HG03159 (cell line): ENCODE data around the gene TMX4.
A peak's percentile ranks its signal among the peaks of the same experiment; 100 is the strongest.
"Not testable (repeated sequence)": the region's sequence is repeated elsewhere in the genome, so short reads cannot be mapped to it uniquely, and the experiment has no call there.

Experiments
- ATAC-seq: cut with Tn5 transposase; IDR thresholded peaks from one replicate; pipeline ENCODE4 v1.9.1; 2021; ENCODE audit warnings: mild to moderate bottlenecking, moderate library complexity; ENCODE audit not compliant: unreplicated experiment

The TMX4 gene

DNA sequence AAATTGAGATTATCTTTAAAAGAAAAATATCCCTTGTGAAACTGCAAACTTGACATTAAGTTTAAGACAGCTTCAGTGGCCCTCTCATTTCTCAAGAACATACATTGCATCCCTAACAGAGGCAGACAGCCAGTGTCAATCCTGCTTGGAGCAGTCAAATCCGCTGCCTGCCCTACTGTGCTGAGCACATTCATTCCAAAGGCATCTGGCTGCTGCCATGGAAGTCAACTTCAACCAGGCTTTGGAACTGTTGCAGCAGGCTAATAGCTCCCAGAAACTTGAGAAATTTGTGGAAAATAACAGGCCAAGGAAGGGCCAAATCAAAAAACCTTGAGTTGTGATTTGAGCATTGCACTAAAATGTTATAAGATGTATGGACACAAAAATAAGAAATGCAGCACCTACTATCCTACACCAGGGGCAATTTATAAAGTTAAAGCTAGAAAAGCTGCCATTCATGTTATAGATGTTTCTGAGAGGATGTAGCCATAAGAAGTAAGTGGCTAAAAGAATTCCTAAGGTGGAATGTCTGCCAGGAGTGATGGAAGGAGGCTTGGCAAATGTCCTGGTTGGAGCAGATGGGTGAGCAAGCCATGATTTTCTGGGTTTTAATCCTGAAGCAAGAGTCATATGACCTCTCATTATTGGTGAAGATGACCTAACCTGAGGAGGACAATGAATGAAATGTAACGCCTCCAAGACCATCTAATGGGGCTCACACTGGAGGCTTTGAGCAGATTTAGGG is 47.9 kb downstream of the TMX4 start:
- ATAC-seq = no peak

DNA sequence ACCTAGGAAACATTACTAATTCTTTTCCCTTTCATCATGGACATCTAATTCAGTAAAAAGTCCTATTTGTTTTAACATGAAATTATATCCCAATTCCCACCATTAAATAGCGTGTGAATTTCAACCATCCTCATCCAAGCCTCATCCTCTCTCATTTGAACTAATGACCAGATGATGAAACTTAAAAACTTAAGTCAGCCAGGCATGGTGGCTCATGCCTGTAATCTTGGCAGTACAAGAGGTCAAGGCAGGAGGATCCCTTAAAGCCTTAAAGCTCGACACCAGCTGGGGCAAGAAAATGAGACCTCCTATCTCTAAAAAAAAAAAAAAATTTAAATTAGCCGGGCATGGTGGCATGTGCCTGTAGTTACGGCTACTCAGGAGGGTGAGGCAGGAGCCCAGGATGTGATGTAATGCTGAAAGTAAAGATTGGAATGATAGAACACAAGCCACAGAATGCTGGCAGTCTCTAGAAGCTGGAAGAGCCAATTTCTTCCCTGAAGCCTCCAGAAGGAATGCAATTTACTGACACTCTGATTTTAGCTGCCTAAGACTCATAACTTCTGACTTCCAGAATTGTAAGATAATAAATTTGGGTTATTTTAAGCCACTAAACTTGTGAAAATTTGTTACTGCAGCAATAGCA is 52.2 kb downstream of the TMX4 start:
- ATAC-seq = no peak

- no peak for ATAC-seq
Observed at GRCh38 chr20:7966176-7966575, 53.4 kb downstream of the TMX4 start.

DNA sequence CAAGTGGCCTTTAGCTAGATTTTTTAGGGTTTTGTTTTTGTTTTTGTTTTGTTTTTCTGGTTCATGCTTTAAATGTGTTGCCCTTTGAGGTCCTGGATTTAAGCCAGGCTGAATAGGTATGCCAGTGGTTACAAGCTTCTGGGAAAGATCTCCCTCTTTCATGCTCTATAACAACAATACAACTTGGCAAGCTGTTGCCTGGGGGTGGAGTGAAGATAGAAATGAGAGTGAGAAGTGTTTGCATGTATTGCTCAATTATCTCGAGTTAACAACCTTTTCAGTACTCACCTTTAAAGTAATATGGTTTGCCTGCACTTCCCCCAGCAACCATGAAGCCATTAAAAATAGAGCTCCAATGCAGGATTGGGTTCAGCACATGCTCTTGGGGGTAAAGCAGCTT is 60.1 kb downstream of the TMX4 start:
- ATAC-seq = no peak

- not testable (repeated sequence) for ATAC-seq
Observed at GRCh38 chr20:7956561-7956960, 63.0 kb downstream of the TMX4 start.

- ATAC-seq = no peak
Observed at GRCh38 chr20:7950387-7950786, 69.2 kb downstream of the TMX4 start.

- ATAC-seq = no peak
Observed at GRCh38 chr20:7943891-7944290, 75.7 kb downstream of the TMX4 start.

GRCh38 chr20:7940341-7940740 is 79.2 kb downstream of the TMX4 start, which contains the start of gene HAO1:
Gene HAO1, minus strand, starts transcription at chr20:7940458. Its CDS starts 36 bp downstream, at chr20:7940422.
- no peak for ATAC-seq

- no peak for ATAC-seq
Observed at GRCh38 chr20:7939663-7940062, 79.9 kb downstream of the TMX4 start.

- no peak for ATAC-seq
Observed at GRCh38 chr20:7938058-7938457, 81.5 kb downstream of the TMX4 start.

DNA sequence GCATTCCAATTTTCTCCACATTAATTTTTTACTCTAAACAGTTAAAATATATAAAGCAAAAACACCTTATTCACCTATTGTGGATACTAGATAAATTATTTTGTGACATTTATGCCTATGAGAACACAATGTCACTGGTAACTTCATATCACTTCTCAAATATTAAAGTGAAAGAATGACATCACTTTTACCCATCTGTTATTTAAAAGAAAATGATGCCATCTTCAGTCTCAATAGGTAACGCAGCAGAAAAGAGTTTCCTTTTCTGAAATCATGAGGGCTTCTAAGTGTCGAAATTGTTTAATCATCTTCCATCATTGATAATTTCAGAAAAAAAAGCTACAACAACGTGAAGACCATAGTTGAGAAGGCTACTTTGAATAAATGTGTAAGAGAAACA is 82.2 kb downstream of the TMX4 start:
- no peak for ATAC-seq

GRCh38 chr20:7935027-7935551 is 84.5 kb downstream of the TMX4 start:
- peak; percentile 72 for ATAC-seq

GRCh38 chr20:7933346-7933745 is 86.2 kb downstream of the TMX4 start:
- ATAC-seq = no peak

- ATAC-seq = no peak
Observed at GRCh38 chr20:7930343-7930742, 89.2 kb downstream of the TMX4 start.
